Transverse colon (tissue), 4 donors: ENCODE results near the gene MTO1. TPM values are rescaled to one million over a fixed set of nuclear protein-coding genes. Genes with fewer than 3 reads are reported as not detected.
"Not testable (repeated sequence)": the region's sequence is repeated elsewhere in the genome, so short reads cannot be mapped to it uniquely, and the experiment has no call there.

ENCODE experiments used
- DNase-seq: peaks from one replicate; pipeline ENCODE4 v3.0.0-alpha.2; 2019
- H3K27ac ChIP-seq, 4 donors: fragments of 200-600 bp; sonication (generic); 2 replicates each; pipeline ENCODE4 v1.5.1; 2016 to 2018; ENCODE audit warnings: inconsistent platforms in 4 of 4
- H3K27me3 ChIP-seq: fragments of 200-600 bp; sonication (generic); 2 replicates; pipeline ENCODE4 v1.5.1; 2017; ENCODE audit warnings: inconsistent platforms
- H3K36me3 ChIP-seq, 4 donors: fragments of 200-600 bp; sonication (generic); 2 replicates each; pipeline ENCODE4 v1.5.1; 2017 to 2019; ENCODE audit warnings: inconsistent platforms in 4 of 4
- H3K4me1 ChIP-seq, 4 donors: fragments of 200-600 bp; sonication (generic); 2 replicates each; pipeline ENCODE4 v1.5.1; 2017 to 2020; ENCODE audit warnings: inconsistent platforms in 4 of 4
- H3K4me3 ChIP-seq, 4 donors: fragments of 200-600 bp; sonication (generic); 1 replicate in 1 of 4; 2 replicates in 3 of 4; pipeline versions ENCODE4 v1.5.1 to v1.6.1; 2017 to 2019; ENCODE audit warnings: inconsistent platforms in 4 of 4
- H3K9me3 ChIP-seq, 2 donors: fragments of 200-600 bp; sonication (generic); 2 replicates each; pipeline ENCODE4 v1.5.1; 2017 to 2019; ENCODE audit warnings: inconsistent platforms in 2 of 2
- CTCF ChIP-seq, 5 experiments: fragments of 200-600 bp in 3 of 5; fragments of 450-650 bp in 2 of 5; sonication (generic) in 3 of 5; IDR thresholded peaks; 1 replicate in 2 of 5; 2 replicates in 3 of 5; pipeline ENCODE4 v1.5.1; 2016 to 2017; ENCODE audit warnings: antibody characterized with exemption in 5 of 5, inconsistent platforms in 3 of 5, mild to moderate bottlenecking in 2 of 5, moderate library complexity in 1 of 5
- EP300 ChIP-seq: sonication (generic); formaldehyde crosslinking; IDR thresholded peaks from one replicate; pipeline ENCODE4 v1.6.1; 2017; ENCODE audit warnings: antibody characterized with exemption, low read depth
- POLR2A ChIP-seq: fragments of 450-650 bp; IDR thresholded peaks from one replicate; pipeline ENCODE4 v1.6.1; 2016; ENCODE audit warnings: antibody characterized with exemption, mild to moderate bottlenecking, moderate library complexity
- POLR2AphosphoS5 ChIP-seq, 3 donors: sonication (generic); formaldehyde crosslinking; IDR thresholded peaks; one replicate each; pipeline ENCODE4 v1.6.1; 2016; ENCODE audit warnings: antibody characterized with exemption in 3 of 3
- WGBS, 2 donors: methylation state at CpG; one replicate each; pipeline ENCODE4 v1.1.5; 2018; ENCODE audit warnings: low coverage in 1 of 2; 5-methylcytosine and 5-hydroxymethylcytosine counted together
- in situ Hi-C, 4 donors: fragments of 200-750 bp; cut with MboI; loops; one replicate each; pipeline versions ENCODE4 v1.15.0 to v1.15.1; 2017; ENCODE audit warnings: low sequenced_read_pairs in 3 of 4, low pct_ligation_motif_present in 1 of 4, low pct_unique_long_range_greater_than_20kb in 1 of 4
- intact Hi-C: fragments of 100-400 bp; cut with DNase I; formaldehyde crosslinking; loops from one replicate; pipeline ENCODE4 v1.15.1; 2023; ENCODE audit warnings: low total_unique reads
- total RNA-seq, 4 donors: library from RNA; depleted of rRNA; stranded (reverse); fragments of >200 nt; gene quantifications; one replicate each; pipeline ENCODE4 v1.1.0, GENCODE V29; 2016

MTO1 gene
- total RNA-seq, 4 donors from 2014 or later, result 9.6 to 27.7 (median 22.2) TPM

GRCh38 chr6:73542891-73543290 is 81.4 kb downstream of the MTO1 start:
- H3K4me3 ChIP-seq, result no peak overlapping the region
- no peak overlapping the region for H3K27ac ChIP-seq
- WGBS, 2 donors, result 82% methylated on average over 5 of the region's 5 CpGs; no CpG with 5 or more reads in 1 of the 2 donors
- no peak for DNase-seq
- H3K9me3 ChIP-seq, result no peaks in the 10 kb centered on the region
- in situ Hi-C loops, result no loop called here
- TF ChIP-seq CTCF (IDR thresholded peaks at IDR 0.05) (no peak), POLR2A (no peak), EP300 (no peak), POLR2AphosphoS5 (IDR thresholded peaks at IDR 0.05) (no peak)
- H3K36me3 ChIP-seq, result no peaks in the 10 kb centered on the region
- H3K4me1 ChIP-seq, result no peaks in the 10 kb centered on the region
- no peaks in the 10 kb centered on the region for H3K27me3 ChIP-seq
- intact Hi-C loops, result no loop called here

- H3K27me3 ChIP-seq, result no peaks in the 10 kb centered on the region
- no peaks in the 10 kb centered on the region for H3K36me3 ChIP-seq
- in situ Hi-C loops, result no loop called here
- TF ChIP-seq POLR2A (no peak), EP300 (no peak), CTCF (IDR thresholded peaks at IDR 0.05) (no peak), POLR2AphosphoS5 (IDR thresholded peaks at IDR 0.05) (no peak)
- DNase-seq, result no peak
- H3K27ac ChIP-seq, result no peak overlapping the region
- no peaks in the 10 kb centered on the region for H3K4me1 ChIP-seq
- H3K9me3 ChIP-seq, result no peaks in the 10 kb centered on the region
- H3K4me3 ChIP-seq, result no peak overlapping the region
- 83 to 88% methylated on average over 1 of the region's 1 CpG for WGBS, 2 donors
- intact Hi-C loops, result no loop called here
Observed at GRCh38 chr6:73547036-73547435, 85.5 kb downstream of the MTO1 start.

- WGBS, 2 donors, result 75 to 95% methylated on average over 6 to 12 of the region's 12 CpGs
- DNase-seq, result no peak
- Histone ChIP-seq H3K36me3 (no peaks in the 10 kb centered on the region), H3K4me3 (no peak overlapping the region), H3K27me3 (no peaks in the 10 kb centered on the region), H3K27ac (no peak overlapping the region), H3K9me3 (no peaks in the 10 kb centered on the region), H3K4me1 (no peaks in the 10 kb centered on the region)
- in situ Hi-C loops (no loop called here), intact Hi-C loops (no loop called here)
- TF ChIP-seq EP300 (no peak), POLR2A (no peak), CTCF (IDR thresholded peaks at IDR 0.05) (no peak), POLR2AphosphoS5 (IDR thresholded peaks at IDR 0.05) (no peak)
Observed at GRCh38 chr6:73548458-73549446, 87.2 kb downstream of the MTO1 start.

- intact Hi-C loops, H3K27ac ChIP-seq, H3K9me3 ChIP-seq, in situ Hi-C loops, H3K36me3 ChIP-seq, H3K4me3 ChIP-seq, H3K27me3 ChIP-seq, DNase-seq, H3K4me1 ChIP-seq: not testable (repeated sequence)
- WGBS, 2 donors, result 92 to 93% methylated on average over 3 to 4 of the region's 4 CpGs
Observed at GRCh38 chr6:73551115-73551514, 89.6 kb downstream of the MTO1 start.

- H3K4me1 ChIP-seq, DNase-seq, H3K36me3 ChIP-seq, H3K27ac ChIP-seq, in situ Hi-C loops, intact Hi-C loops, H3K27me3 ChIP-seq, H3K4me3 ChIP-seq, H3K9me3 ChIP-seq: not testable (repeated sequence)
- 91 to 93% methylated on average over 10 to 11 of the region's 11 CpGs for WGBS, 2 donors
Observed at GRCh38 chr6:73555380-73555949, 93.9 kb downstream of the MTO1 start.
